GM10847 (cell line): ENCODE measurements around the gene ANGPT4.

ENCODE experiments used
- POLR2A ChIP-seq: IDR thresholded peaks from 2 replicates; pipeline ENCODE4 v1.6.1; 2011; ENCODE audit not compliant: insufficient read length; ENCODE audit errors: extremely low read depth

ANGPT4 gene

DNA sequence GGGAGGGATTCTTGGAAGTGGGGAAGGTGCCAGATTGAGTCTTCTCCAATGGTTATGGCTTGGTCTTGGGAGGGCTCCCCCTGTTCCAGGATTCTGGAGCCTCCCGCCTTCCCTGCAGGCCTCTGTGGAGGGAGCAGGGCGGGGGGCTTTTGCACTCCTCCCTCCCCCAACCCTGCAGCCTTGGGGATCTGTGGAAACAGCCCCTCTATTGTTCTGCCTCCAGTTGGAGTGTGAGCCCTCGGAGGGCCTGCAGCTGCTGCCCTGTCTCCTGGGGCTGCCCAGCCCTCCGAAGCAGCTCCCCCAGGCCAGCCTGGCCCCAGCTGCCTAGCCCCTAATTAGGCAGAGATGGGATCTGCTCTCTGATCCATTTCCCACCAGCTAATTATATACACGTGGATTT is 67.9 kb downstream of the ANGPT4 start:
- no peak for TF ChIP-seq POLR2A

- TF ChIP-seq POLR2A = no peak
These were observed 69.2 kb downstream of the ANGPT4 start for GRCh38 chr20:846894-847278.

DNA sequence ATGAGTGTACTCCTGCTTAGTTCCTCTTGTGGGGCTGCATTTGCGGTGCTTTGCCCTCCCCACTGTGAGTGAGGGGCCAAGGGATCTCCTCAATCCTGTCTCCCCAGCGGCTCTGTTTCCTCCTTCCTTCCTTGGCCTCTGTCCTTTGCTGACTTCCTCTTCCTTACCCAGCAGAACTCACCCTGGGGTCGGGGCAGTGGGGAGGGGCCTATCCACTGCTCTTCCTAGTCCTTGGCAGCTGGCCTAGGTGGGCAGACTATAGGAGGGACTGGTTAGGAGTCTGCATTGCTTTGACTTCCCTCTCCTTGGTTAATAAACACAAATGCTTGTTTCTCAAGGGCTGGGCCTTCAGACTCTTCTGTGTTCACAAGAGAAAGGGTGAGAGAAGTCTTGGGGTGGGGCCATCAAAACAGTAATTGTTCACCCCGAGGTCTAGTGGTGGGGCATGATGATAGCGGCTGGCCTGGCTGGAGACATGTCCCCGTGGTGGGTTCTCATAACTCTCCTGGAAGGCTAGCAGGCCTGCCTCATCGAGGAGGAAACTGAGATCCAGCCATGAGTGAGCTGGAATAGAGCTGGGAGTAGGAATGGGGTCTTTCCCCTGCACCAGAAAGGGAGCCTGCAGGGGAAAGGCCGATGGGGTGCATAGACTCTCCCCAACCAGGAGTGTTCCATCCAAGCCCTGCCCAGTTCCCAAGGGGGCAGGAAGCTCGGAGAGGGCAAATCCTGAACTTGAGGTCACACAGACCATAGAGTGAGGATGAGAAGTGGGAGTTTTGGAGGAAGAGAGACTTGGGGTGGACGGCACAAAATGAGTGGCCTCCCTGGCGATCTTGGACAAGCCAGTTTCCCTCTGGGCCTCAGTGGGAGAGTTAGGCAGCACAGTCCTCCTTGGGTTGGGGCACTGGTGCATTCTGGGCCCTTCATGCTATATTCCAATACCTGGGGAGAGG is 69.9 kb downstream of the ANGPT4 start:
- TF ChIP-seq POLR2A = no peak

DNA sequence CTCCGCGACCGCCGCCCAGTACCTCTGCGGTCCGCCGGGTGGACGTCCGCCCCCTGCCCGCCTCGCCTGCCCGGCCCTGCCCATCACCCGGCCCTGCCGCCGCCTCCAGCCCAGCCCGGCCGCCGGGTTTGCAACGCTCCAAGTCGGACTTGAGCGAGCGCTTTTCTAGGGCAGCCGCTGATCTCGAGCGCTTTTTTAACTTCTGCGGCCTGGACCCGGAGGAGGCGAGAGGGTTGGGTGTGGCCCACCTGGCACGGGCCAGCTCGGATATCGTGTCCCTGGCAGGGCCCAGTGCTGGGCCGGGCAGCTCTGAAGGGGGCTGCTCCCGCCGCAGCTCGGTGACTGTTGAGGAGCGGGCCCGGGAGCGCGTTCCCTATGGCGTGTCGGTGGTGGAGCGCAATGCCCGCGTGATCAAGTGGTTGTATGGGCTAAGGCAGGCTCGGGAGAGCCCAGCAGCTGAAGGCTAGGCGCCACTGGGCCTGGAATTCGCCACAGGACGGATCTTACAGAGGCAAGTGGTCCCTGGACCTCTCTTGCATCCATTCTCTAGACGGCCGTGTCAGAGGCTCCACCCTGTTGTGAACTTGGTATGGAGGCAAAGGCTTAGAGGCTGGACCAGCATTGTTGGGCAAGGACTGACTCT is 70.8 kb downstream of the ANGPT4 start:
- no peak for TF ChIP-seq POLR2A

DNA sequence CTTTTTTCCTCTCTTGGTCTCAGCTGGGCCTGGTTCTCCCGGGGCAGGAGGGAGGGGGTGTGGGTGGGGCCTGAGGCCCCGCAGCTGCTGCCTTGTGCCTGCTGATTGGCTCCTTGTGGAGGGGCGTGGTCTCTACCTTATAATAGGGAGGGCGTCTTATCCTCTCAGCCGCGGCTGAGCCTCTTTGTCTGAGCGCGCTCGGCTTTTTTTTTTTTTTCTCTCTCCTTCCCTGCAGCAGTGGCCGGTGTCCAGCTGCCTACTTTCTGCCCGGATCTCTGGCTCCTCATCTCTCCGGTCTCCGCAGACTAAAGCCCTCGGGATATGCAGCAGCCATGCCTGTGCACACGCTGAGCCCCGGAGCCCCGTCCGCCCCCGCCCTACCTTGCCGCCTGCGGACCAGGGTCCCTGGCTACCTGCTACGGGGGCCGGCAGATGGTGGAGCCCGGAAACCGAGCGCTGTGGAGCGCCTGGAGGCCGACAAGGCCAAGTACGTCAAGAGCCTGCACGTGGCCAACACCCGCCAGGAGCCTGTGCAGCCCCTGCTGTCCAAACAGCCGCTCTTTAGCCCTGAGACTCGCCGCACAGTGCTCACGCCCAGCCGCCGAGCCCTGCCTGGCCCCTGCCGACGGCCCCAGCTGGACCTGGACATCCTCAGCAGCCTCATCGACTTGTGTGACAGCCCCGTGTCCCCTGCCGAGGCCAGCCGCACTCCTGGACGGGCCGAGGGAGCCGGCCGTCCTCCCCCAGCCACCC is 71.5 kb downstream of the ANGPT4 start:
- no peak for TF ChIP-seq POLR2A

DNA sequence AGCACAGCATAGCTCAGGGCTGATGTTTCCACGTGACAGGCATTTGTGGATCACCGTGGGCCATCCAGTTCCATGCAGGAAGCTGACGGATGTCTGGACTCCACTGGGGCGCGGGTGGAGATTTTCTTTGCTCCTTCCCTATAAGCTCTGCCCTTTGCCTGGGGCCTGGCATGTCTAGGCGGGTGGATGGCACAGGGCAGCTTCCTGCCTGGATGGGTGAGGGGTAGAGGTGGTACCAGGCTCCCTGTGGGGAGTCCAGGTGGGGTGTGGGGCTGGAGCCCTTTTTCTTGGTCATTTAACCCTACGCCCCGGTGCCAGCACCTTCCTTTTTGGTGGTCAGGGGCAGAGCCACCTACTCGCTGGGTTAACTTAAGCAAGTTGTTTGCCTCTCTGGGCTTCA is 72.2 kb downstream of the ANGPT4 start:
- TF ChIP-seq POLR2A = no peak

DNA sequence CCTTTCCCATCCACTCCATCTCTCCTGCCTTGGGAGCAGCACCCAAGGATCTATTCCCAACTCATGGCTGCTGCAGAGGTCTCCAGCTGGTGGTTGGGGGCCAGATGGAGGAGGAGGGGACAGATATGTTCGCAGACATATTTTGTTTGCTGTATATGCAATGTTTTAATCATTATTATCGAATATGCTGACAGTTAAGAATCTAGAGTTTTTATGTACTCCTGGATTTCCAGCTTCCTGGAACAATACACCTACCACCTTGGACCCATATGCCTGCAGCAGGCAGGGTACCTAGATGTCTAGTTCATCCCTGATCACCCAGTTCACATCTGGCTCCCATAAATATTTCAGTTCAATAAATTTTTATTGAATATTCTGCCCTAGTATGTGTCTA is 73.6 kb downstream of the ANGPT4 start:
- TF ChIP-seq POLR2A = no peak

DNA sequence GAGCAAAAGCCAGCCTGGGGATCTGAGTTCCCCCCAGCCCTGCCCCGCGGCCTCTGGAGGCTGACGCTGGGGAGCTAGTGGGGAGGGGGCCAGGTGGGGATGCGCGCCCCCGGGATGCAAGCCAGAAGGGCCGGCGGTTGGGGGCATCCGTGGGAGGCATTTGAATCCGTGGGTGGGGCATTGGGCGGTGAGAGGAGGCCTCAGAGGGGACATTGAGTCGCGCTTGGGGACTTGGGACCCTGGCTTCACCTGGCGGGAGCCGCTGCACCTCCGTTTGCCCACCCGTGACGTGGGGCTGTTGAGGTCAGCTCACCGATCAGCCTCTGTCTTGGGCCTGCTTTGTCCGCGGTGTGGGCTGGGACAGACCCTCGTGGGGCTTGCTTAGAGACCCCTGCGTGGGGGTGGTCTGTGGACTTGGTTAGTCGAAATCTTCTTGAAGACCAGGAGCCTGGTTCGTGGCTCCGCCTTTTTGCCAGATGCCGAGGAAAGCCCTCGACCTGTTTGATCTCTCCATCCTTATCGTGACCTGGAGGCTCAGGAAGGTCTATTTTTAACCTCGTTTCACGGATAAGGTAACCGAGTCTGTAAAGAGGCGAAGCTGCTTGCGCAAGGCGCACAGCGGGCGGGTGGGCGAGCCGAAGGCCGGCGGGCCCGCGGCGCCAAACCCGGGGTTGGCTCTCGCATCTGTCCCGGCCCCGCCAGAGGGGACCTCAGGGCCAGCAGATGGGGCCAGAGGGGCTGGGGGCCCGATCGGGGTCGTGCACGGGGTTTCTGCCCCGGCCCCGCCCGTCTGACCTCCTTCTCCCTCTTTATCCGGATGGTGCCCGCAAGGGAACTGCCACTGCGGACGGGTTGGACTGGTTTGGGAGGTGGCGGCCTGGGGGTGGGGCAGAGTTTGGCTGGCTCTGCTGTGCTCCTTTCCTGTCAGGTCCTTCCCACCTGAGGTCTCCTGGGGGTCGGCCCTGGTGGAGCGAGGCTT is 74.3 kb downstream of the ANGPT4 start:
- no peak for TF ChIP-seq POLR2A

DNA sequence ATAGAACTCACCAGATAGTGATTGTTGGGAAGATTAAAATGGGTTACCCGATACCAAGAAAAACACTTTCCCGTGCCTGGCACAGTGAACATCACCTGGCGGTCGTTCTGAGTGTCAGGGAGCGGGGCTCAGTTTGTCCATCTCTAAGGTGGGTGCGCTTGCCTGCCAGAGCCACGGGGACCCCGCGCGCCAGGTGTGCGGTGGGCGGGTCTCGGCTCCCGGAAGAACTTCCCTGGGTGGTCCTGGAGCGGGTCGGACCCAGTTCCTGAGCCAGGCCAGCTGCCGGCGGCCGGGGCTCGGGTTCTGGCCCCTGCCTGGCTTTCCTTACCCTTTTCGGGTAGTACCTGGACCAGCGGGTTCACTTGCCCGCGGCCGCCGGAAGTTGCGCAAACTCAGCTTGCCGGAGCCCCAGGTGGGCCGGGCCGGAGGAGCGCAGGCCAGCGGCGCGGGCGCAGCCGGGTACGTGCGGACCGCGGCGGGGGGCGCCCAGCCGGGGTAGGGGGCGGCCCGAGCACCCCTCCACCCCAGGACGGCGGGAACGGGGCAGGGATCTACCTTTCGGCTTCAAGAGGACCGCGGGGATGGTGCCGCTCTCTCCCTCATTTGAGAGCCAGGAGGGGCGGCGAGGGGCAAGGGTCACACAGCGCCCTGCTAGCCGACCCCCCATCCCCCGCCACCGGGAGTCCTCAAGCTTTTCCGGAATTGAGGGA is 75.1 kb downstream of the ANGPT4 start:
- no peak for TF ChIP-seq POLR2A

DNA sequence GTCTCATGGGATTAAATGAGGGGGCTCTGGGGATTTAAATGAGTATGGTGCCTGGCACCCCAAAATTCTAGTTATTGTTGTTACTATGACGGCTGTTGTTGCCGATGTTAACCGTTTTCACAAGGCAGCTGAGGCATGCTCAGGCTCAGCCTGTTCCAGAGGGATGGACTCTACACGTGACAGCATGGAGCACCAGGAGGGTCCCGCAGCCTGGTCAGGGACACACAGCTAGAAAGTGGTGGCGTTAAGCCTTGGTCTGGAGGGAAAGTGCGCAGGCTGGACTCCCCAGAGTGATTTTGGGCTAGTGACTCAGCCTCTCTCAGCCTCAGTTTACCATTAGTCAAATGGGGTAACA is 75.7 kb downstream of the ANGPT4 start:
- no peak for TF ChIP-seq POLR2A

DNA sequence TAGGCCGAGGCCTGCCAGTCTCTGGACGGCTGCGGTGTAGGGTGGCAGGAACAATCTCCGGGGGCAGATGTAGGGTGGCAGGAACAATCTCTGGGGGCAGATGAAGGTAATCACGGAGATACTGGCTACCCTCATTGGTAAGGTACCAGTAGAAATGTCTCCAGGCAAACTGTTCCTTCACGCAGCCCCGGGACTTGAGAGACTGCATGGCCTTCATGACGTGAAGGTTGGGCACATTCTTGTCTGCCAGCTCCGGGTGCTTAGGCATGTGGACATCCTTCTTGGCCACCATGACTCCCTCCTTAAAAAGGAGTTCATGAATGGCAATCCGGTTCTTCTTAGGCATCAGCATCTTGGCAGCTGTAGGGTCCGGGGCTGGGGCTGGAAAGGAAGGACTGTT is 76.5 kb downstream of the ANGPT4 start:
- TF ChIP-seq POLR2A = no peak

DNA sequence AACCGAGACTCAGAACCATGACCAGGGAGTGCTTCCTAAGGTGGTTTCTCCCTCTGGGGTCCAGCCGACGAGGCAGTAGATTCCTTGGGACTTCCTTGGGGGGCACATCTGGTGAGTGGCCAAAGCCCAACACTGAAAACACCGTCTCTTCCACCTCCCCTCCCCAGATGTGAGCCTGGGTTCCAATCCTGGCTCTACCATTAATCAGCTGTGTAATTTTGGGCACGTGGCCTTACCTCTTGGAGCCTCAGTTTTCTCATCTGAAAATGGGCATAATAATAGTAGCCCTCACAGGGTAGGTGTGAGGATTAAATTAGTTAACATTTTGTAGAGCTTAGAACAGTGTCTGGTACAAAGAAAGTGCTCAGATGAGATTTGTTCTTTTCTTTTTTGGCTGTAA is 77.1 kb downstream of the ANGPT4 start:
- no peak for TF ChIP-seq POLR2A

DNA sequence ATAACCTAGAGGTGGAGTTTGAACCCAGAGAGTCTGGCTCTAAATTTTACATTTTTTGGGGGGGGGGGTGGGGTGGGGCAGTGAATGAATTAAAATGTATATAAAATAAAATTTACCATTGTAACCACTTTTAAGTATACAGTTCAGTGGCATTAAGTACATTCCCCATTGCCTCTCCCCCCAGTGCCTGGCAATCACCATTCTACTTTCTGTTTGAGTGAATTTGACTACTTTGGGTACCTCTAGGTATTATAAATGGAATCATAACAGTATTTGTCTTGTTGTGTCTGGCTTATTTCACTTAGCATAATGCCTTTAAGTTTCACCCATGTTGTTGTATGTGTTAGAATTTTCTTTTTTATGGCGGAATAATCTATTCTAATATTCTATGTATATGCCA is 79.9 kb downstream of the ANGPT4 start:
- no peak for TF ChIP-seq POLR2A

DNA sequence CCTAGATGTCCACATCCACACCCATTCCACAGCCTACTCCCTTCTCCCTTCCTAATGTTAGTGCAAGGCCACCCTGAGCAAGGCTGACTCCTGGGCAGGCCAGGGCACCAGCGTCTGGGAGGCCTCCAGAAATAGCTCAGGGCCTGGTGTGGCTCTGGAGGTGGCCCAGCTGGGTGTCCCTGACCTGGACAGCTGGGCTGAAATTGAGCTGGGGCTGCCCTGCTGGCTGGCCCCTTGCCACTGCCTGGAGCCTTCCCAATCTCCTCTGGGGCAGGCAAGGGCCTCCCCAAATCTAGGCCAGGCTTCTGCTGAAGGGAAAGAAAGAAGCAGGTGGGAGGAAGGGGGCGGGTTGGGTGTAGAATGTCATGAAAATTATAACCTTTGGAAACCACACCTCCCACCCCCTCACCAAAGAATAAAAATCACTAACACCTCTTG is 80.5 kb downstream of the ANGPT4 start:
- no peak for TF ChIP-seq POLR2A
